Prostate gland (tissue), 2 donors: ENCODE results near the gene SGO1.
A peak's percentile ranks its signal among the peaks of the same experiment; 100 is the strongest.

Experiments used
- CTCF ChIP-seq, 4 experiments: fragments of 200-600 bp in 2 of 4; fragments of 450-650 bp in 2 of 4; sonication (generic) in 2 of 4; IDR thresholded peaks; 1 replicate in 3 of 4; 2 replicates in 1 of 4; pipeline ENCODE4 v1.5.1; 2016 to 2019; ENCODE audit warnings: antibody characterized with exemption in 4 of 4, mild to moderate bottlenecking in 2 of 4, moderate library complexity in 2 of 4
- POLR2A ChIP-seq: fragments of 450-650 bp; IDR thresholded peaks from one replicate; pipeline ENCODE4 v1.6.1; 2016; ENCODE audit warnings: antibody characterized with exemption, mild to moderate bottlenecking
- POLR2AphosphoS5 ChIP-seq: sonication (generic); formaldehyde crosslinking; IDR thresholded peaks from one replicate; pipeline ENCODE4 v1.6.1; 2017; ENCODE audit warnings: antibody characterized with exemption

GRCh38 chr3:20225769-20226168 lies 39.8 kb upstream of the SGO1 start:
- TF ChIP-seq CTCF (IDR thresholded peaks at IDR 0.05) (peak in 2 of 4 experiments; percentile 12 to 17), POLR2A (no peak), POLR2AphosphoS5 (no peak)
